Lower lobe of right lung (tissue), 2 donors: Measurements from ENCODE around the gene ATP6V0A4. TPM values are rescaled to one million over a fixed set of nuclear protein-coding genes. Genes with fewer than 3 reads are reported as not detected.

ENCODE experiments used
- ATAC-seq, 2 donors: fragments of 200-7000 bp; cut with Tn5 transposase; one replicate each; pipeline ENCODE4 v1.9.1; 2020 to 2022; ENCODE audit warnings: mild to moderate bottlenecking in 2 of 2, moderate library complexity in 2 of 2
- DNase-seq: peaks from one replicate; pipeline ENCODE4 v3.0.0-alpha.2; 2020
- H3K27ac ChIP-seq: fragments of 200-600 bp; one replicate; pipeline ENCODE4 v1.8.0; 2022
- H3K27me3 ChIP-seq: fragments of 200-600 bp; one replicate; pipeline ENCODE4 v1.8.0; 2022; ENCODE audit warnings: low read depth
- H3K36me3 ChIP-seq: fragments of 200-600 bp; one replicate; pipeline ENCODE4 v1.8.0; 2022; ENCODE audit warnings: mild to moderate bottlenecking
- H3K4me1 ChIP-seq: fragments of 200-600 bp; one replicate; pipeline ENCODE4 v1.8.0; 2022
- H3K4me3 ChIP-seq: fragments of 200-600 bp; one replicate; pipeline ENCODE4 v1.8.0; 2022; ENCODE audit warnings: mild to moderate bottlenecking
- H3K9me3 ChIP-seq: fragments of 200-600 bp; one replicate; pipeline ENCODE4 v1.8.0; 2022
- intact Hi-C: fragments of 100-400 bp; cut with DNase I; formaldehyde crosslinking; loops from one replicate; pipeline ENCODE4 v1.11.0; 2022
- total RNA-seq: library from RNA; stranded (reverse); fragmentation: NEBNext Ultra II Directional; extraction: Animal tissue kit (Norgen Biotek cat#: 25700); gene quantifications from one replicate; pipeline ENCODE4 v1.2.1, GENCODE V29; 2021
- TF ChIP-seq, protein P1 (sequence below): fragments of 200-600 bp; IDR thresholded peaks from one replicate; pipeline ENCODE4 v1.8.0; 2022; ENCODE audit warnings: antibody characterized with exemption, mild to moderate bottlenecking
- donor health status: DM: no; HTN: yes; CAD: no; lungs with severe emphysema.

The ATP6V0A4 gene
- total RNA-seq, 1 donor from 2014 or later, result 1.7 TPM

DNA sequence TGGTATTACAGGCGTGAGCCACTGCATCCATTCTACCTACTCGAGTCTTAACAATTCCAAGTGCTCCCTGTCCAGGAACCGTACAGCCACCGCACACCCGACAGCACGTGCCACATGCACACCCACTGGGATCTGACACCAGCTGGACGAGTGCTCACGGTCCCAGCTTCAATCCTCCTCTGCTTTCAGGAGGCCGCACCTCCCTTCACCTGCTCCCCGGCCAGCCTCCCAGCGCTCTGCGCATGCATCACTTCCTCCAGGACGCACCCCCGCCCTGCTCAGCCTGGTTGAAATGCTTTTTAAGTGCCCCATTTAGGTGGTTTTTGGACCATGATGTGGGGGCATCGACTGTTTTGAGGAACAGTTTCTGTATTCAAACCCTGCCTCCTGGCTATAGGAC is 47.5 kb downstream of the ATP6V0A4 start:
- TF ChIP-seq, protein P1, sequence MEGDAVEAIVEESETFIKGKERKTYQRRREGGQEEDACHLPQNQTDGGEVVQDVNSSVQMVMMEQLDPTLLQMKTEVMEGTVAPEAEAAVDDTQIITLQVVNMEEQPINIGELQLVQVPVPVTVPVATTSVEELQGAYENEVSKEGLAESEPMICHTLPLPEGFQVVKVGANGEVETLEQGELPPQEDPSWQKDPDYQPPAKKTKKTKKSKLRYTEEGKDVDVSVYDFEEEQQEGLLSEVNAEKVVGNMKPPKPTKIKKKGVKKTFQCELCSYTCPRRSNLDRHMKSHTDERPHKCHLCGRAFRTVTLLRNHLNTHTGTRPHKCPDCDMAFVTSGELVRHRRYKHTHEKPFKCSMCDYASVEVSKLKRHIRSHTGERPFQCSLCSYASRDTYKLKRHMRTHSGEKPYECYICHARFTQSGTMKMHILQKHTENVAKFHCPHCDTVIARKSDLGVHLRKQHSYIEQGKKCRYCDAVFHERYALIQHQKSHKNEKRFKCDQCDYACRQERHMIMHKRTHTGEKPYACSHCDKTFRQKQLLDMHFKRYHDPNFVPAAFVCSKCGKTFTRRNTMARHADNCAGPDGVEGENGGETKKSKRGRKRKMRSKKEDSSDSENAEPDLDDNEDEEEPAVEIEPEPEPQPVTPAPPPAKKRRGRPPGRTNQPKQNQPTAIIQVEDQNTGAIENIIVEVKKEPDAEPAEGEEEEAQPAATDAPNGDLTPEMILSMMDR, result no peak
- no peak for ATAC-seq
- Histone ChIP-seq H3K9me3 (no peaks in the 10 kb centered on the region), H3K27ac (no peak overlapping the region), H3K4me3 (no peak overlapping the region), H3K36me3 (no peaks in the 10 kb centered on the region), H3K4me1 (peaks cover 7% of the 10 kb centered on the region), H3K27me3 (no peaks in the 10 kb centered on the region)
- no peak for DNase-seq
- intact Hi-C loops, result no loop called here

DNA sequence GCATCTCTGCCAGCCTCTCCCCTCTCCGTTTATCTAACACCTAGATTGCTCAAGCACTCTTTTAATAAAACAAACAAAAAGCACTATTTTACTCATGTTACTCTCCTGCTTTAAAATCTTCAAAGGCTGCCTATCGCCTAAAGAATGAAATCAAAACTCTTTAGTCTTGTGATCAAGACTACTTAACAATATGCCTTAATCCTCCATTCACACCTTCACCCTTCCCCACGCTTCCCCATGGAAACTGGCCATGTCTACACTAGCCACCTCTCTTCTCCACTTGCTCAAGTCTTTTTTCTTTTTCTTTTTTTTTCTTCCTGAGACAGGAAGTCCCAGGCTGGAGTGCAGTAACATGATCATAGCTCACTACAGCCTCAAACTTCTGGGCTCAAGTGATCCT is 48.0 kb downstream of the ATP6V0A4 start:
- no peak for DNase-seq
- intact Hi-C loops, result no loop called here
- H3K27me3 ChIP-seq, result no peaks in the 10 kb centered on the region

DNA sequence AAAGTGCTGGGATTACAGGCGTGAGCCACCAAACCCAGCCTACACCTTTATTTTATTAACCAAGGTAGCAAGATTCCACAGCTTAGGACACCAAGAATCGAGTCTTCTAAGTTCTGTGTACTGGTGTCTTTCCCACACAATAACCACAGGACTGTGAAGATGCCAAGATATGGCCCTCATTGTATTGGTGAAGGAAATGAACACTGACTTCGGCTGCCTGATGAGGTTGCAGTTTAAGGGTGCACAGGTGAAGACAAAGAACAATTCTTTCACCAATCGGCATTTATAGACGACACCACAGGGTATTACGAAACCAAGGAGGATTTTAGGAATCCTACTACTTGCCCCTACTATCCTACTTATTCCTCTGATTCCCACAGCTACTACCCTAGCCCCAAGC is 49.3 kb downstream of the ATP6V0A4 start:
- no peaks in the 10 kb centered on the region for H3K27me3 ChIP-seq
- H3K4me1 ChIP-seq, result peaks cover 4% of the 10 kb centered on the region
- H3K27ac ChIP-seq, result no peak overlapping the region
- no peaks in the 10 kb centered on the region for H3K9me3 ChIP-seq
- TF ChIP-seq, protein P1, result no peak
- intact Hi-C loops, result no loop called here
- no peaks in the 10 kb centered on the region for H3K36me3 ChIP-seq
- no peak for ATAC-seq
- no peak overlapping the region for H3K4me3 ChIP-seq
- DNase-seq, result no peak

More for the DNA sequence above, 48.0 kb downstream of the ATP6V0A4 start:
- peaks cover 7% of the 10 kb centered on the region for H3K4me1 ChIP-seq
- TF ChIP-seq, protein P1, result no peak
- H3K4me3 ChIP-seq, result no peak overlapping the region
- no peak for ATAC-seq
- H3K27ac ChIP-seq, result no peak overlapping the region
- H3K9me3 ChIP-seq, result no peaks in the 10 kb centered on the region
- no peaks in the 10 kb centered on the region for H3K36me3 ChIP-seq

DNA sequence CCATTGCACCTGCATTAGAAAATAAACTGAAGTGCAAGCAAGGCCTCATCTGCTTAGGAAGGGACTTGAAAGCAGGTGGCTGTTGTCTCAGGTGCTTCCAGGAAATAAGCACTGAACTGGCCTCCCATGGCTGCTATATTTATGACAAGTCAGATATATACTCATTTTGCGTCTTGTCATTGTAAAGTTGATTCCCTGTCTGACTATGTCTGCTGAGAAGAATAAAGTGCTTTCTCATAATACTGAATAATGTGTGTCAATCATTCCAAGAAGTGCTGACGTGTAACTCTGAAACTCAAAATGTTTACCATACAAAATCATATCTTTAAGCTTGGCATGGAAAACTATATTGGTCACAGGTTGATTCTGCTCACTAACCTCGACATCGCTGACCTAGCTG is 51.9 kb downstream of the ATP6V0A4 start:
- H3K9me3 ChIP-seq, result no peaks in the 10 kb centered on the region
- H3K27ac ChIP-seq, result no peak overlapping the region
- H3K4me3 ChIP-seq, result no peak overlapping the region
- DNase-seq, result no peak
- no peaks in the 10 kb centered on the region for H3K27me3 ChIP-seq
- TF ChIP-seq, protein P1, result no peak
- H3K4me1 ChIP-seq, result no peaks in the 10 kb centered on the region
- ATAC-seq, result no peak
- no peaks in the 10 kb centered on the region for H3K36me3 ChIP-seq
- intact Hi-C loops, result no loop called here

DNA sequence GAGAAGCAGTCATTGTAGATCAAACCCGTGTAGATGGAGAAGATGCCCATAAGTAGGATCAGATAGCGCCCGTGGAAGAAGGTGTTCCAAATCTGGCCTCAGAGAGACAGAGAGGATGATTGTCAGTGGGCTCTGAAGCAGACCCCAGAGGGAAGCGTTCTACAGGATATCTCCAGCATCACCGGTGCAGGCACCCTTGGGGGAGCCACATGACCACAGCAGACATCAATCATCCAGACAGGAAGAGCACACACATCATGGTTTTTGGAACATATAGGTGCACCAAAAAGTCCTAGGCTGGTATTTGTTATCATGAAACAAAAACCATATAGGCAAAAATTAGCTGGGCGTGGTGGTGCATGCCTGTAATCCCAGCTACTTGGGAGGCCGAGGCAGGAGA is 52.8 kb downstream of the ATP6V0A4 start:
- no peak for ATAC-seq
- Histone ChIP-seq H3K27me3 (no peaks in the 10 kb centered on the region), H3K27ac (no peak overlapping the region), H3K4me3 (no peak overlapping the region), H3K9me3 (no peaks in the 10 kb centered on the region), H3K36me3 (no peaks in the 10 kb centered on the region), H3K4me1 (no peaks in the 10 kb centered on the region)
- no peak for DNase-seq
- intact Hi-C loops, result no loop called here
- TF ChIP-seq, protein P1, result no peak

DNA sequence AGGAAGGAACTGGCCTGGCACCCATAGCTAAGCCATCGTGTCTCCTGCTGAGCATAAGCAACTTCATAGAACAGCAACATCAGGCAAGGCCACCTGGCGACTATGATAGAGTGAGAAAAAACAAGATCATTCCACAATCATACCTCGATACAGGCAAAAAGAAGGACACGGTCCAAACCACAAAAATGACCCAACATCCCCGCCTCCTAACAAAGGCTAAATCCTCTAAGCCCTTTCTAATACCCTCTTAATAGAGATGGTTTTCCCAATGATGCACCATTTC is 56.6 kb downstream of the ATP6V0A4 start:
- ATAC-seq, result no peak
- H3K27me3 ChIP-seq, result no peaks in the 10 kb centered on the region
- H3K36me3 ChIP-seq, result no peaks in the 10 kb centered on the region
- H3K27ac ChIP-seq, result no peak overlapping the region
- intact Hi-C loops, result no loop called here
- no peak for DNase-seq
- H3K4me3 ChIP-seq, result no peak overlapping the region
- TF ChIP-seq, protein P1, result no peak
- H3K9me3 ChIP-seq, result no peaks in the 10 kb centered on the region
- H3K4me1 ChIP-seq, result no peaks in the 10 kb centered on the region
